Lung (tissue), 12 donors: Measurements from ENCODE around the gene KDM6A. TPM values are rescaled to one million over a fixed set of nuclear protein-coding genes. Genes with fewer than 3 reads are reported as not detected.

Experiments
- ATAC-seq: fragments of 200-7000 bp; cut with Tn5 transposase; one replicate; pipeline ENCODE4 v1.9.1; 2020; ENCODE audit warnings: moderate number of reproducible peaks; ENCODE audit not compliant: insufficient read depth, low FRiP score
- DNase-seq, 3 donors: peaks; one replicate each; pipeline ENCODE4 v3.0.0-alpha.2; 2013 to 2017
- H3K27ac ChIP-seq, 2 donors: one replicate each; pipeline ENCODE4 v1.5.1; 2013; ENCODE audit warnings: mild to moderate bottlenecking in 2 of 2, moderate library complexity in 2 of 2, control low read depth in 1 of 2, inconsistent platforms in 1 of 2, low read depth in 1 of 2, low read length in 1 of 2
- H3K27me3 ChIP-seq, 3 donors: one replicate each; pipeline ENCODE4 v1.5.1; 2013; ENCODE audit warnings: low read length in 2 of 3; ENCODE audit not compliant: control insufficient read depth in 3 of 3, insufficient read depth in 3 of 3
- H3K36me3 ChIP-seq, 4 donors: one replicate each; pipeline ENCODE4 v1.5.1; 2013; ENCODE audit warnings: low read length in 4 of 4, mild to moderate bottlenecking in 1 of 4, moderate library complexity in 1 of 4; ENCODE audit not compliant: control insufficient read depth in 4 of 4, insufficient read depth in 4 of 4
- H3K4me1 ChIP-seq, 5 donors: one replicate each; pipeline ENCODE4 v1.5.1; 2013; ENCODE audit warnings: low read length in 5 of 5, mild to moderate bottlenecking in 2 of 5, moderate library complexity in 1 of 5; ENCODE audit not compliant: control insufficient read depth in 5 of 5, insufficient read depth in 5 of 5
- H3K4me3 ChIP-seq: one replicate; pipeline ENCODE4 v1.5.1; 2013; ENCODE audit warnings: mild to moderate bottlenecking, control low read depth, moderate library complexity
- H3K9ac ChIP-seq, 2 donors: one replicate each; pipeline ENCODE4 v1.5.1; 2013; ENCODE audit warnings: low read length in 2 of 2, control low read depth in 1 of 2; ENCODE audit not compliant: insufficient read depth in 1 of 2
- H3K9me3 ChIP-seq, 4 donors: one replicate each; pipeline ENCODE4 v1.5.1; 2013; ENCODE audit warnings: low read length in 3 of 4, mild to moderate bottlenecking in 1 of 4, moderate library complexity in 1 of 4; ENCODE audit not compliant: control insufficient read depth in 4 of 4, insufficient read depth in 3 of 4
- WGBS, 2 donors: extraction: QIAGEN DNeasy Blood & Tissue Kit; methylation state at CpG; one replicate each; pipeline ENCODE4 v1.1.7; 2013; 5-methylcytosine and 5-hydroxymethylcytosine counted together
- polyA plus RNA-seq, 2 donors: library from polyadenylated mRNA; stranded (reverse); fragments of 200-250 nt; gene quantifications; one replicate each; pipeline ENCODE4 v1.2.1, GENCODE V29; 2013
- total RNA-seq, 2 donors: library from RNA; depleted of rRNA in 1 of 2; stranded (reverse); fragments of >200 nt in 1 of 2; gene quantifications; one replicate each; pipeline ENCODE4 v1.2.1, GENCODE V29; 2014 to 2021
- TF ChIP-seq, protein P1 (sequence below): IDR thresholded peaks from 2 replicates; pipeline ENCODE4 v1.5.1; 2012; ENCODE audit warnings: mild to moderate bottlenecking; ENCODE audit errors: control extremely low read depth, extremely low read depth
- donor health status: control.
- donor health status: control.
- donor health status: Bipolar disorder and iron deficiency.
- donor health status: healthy.
- donor health status: DM: yes; HTN: yes; CAD: no.

Gene KDM6A
- total and polyA plus RNA-seq, 4 donors: 7.6 to 141 (median 23.5) TPM

- Histone ChIP-seq H3K4me3 (no peak overlapping the region), H3K27me3 (no peaks in the 10 kb centered on the region), H3K27ac (no peak overlapping the region), H3K9ac (no peak overlapping the region), H3K4me1 (no peaks in the 10 kb centered on the region), H3K9me3 (peaks cover 0 to 6% (median 2%) of the 10 kb centered on the region in 4 donors), H3K36me3 (peaks cover 0 to 20% (median 6%) of the 10 kb centered on the region in 4 donors)
- 88 to 92% methylated on average over 2 of the region's 2 CpGs for WGBS, 2 donors
- no peak for DNase-seq
- no peak for ATAC-seq
- TF ChIP-seq, protein P1, sequence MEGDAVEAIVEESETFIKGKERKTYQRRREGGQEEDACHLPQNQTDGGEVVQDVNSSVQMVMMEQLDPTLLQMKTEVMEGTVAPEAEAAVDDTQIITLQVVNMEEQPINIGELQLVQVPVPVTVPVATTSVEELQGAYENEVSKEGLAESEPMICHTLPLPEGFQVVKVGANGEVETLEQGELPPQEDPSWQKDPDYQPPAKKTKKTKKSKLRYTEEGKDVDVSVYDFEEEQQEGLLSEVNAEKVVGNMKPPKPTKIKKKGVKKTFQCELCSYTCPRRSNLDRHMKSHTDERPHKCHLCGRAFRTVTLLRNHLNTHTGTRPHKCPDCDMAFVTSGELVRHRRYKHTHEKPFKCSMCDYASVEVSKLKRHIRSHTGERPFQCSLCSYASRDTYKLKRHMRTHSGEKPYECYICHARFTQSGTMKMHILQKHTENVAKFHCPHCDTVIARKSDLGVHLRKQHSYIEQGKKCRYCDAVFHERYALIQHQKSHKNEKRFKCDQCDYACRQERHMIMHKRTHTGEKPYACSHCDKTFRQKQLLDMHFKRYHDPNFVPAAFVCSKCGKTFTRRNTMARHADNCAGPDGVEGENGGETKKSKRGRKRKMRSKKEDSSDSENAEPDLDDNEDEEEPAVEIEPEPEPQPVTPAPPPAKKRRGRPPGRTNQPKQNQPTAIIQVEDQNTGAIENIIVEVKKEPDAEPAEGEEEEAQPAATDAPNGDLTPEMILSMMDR: no peak
Measured at GRCh38 chrX:44980883-44981282, 107.9 kb downstream of the KDM6A start.

DNA sequence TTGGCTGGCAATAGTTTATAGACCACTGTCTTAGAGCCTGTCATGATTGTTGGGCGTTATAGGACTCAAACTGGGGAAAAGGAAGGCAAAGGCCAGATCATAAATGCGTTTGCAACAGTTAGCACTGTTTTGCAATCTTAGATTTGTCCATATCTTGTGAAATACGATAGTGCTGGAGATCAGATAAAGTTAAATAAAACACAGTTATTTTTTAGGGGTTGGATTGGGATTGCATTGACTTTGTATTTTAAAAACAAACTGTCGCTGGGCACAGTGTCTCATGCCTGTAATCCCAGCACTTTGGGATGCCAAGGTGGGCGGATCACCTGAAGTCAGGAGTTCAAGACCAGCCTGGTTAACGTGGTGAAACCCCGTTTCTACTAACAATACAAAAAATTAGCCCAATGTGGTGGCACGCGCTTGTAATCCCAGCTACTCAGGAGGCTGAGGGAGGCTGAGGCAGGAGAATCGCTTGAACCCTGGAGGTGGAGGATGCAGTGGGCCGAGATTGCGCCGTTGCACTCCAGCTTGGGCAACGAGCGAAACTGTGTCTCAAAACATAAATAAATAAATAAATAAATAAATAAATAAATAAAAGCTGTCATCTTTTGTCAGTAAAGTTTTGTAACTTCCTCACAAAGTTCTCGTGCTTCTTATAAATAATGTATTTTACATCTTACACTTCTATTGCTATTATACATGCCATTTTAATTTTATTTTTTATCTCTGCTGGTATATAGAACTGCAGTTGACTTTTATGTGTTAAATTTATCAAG is 117.2 kb downstream of the KDM6A start:
- Histone ChIP-seq H3K9ac (no peak overlapping the region), H3K4me1 (peaks cover 0 to 1% (median 0%) of the 10 kb centered on the region in 5 donors), H3K27me3 (no peaks in the 10 kb centered on the region), H3K4me3 (no peak overlapping the region), H3K9me3 (no peaks in the 10 kb centered on the region), H3K27ac (no peak overlapping the region), H3K36me3 (peaks cover 0 to 7% (median 1%) of the 10 kb centered on the region in 4 donors)
- TF ChIP-seq, protein P1: no peak
- ATAC-seq (no peak), DNase-seq (peak in 1 of 3 donors; percentile 16)
- 63 to 90% methylated on average over 16 of the region's 16 CpGs for WGBS, 2 donors

GRCh38 chrX:44992775-44993174 is 119.8 kb downstream of the KDM6A start:
- H3K4me1 ChIP-seq: peaks cover 0 to 6% (median under 1%) of the 10 kb centered on the region in 5 donors
- H3K9ac ChIP-seq: no peak overlapping the region
- H3K4me3 ChIP-seq: no peak overlapping the region
- no peaks in the 10 kb centered on the region for H3K27me3 ChIP-seq
- peaks cover 0 to 7% (median 2%) of the 10 kb centered on the region in 4 donors for H3K36me3 ChIP-seq
- DNase-seq: no peak
- no peak overlapping the region for H3K27ac ChIP-seq
- TF ChIP-seq, protein P1: no peak
- 88 to 97% methylated on average over 2 of the region's 2 CpGs for WGBS, 2 donors
- ATAC-seq: no peak
- no peaks in the 10 kb centered on the region for H3K9me3 ChIP-seq
